NCI-H1436 treated with DMSO at 0.1 percent for 48 hours (cell line): Measurements from ENCODE around the gene CETN3.
"Not testable (repeated sequence)": the region's sequence is repeated elsewhere in the genome, so short reads cannot be mapped to it uniquely, and the experiment has no call there.

Source experiments
- DNase-seq: peaks from one replicate; lab custom pipeline; 2025; lab: John Stamatoyannopoulos, UW

The CETN3 gene

GRCh38 chr5:90381213-90381929 is 28.2 kb downstream of the CETN3 start:
- DNase-seq, result no peak

GRCh38 chr5:90379652-90380051 is 29.9 kb downstream of the CETN3 start:
- DNase-seq, result no peak

- no peak for DNase-seq
These were observed 30.8 kb downstream of the CETN3 start for GRCh38 chr5:90378752-90379151.

GRCh38 chr5:90371269-90371668 is 38.3 kb downstream of the CETN3 start:
- DNase-seq, result not testable (repeated sequence)

- DNase-seq, result no peak
These were observed 40.9 kb downstream of the CETN3 start for GRCh38 chr5:90368454-90369246.

GRCh38 chr5:90367879-90368278 is 41.7 kb downstream of the CETN3 start:
- no peak for DNase-seq

GRCh38 chr5:90366948-90367347 is 42.6 kb downstream of the CETN3 start:
- no peak for DNase-seq

GRCh38 chr5:90365328-90365727 is 44.2 kb downstream of the CETN3 start:
- no peak for DNase-seq

GRCh38 chr5:90359073-90359920 is 50.3 kb downstream of the CETN3 start:
- no peak for DNase-seq

GRCh38 chr5:90356622-90357021 is 52.9 kb downstream of the CETN3 start:
- peak; percentile 8 for DNase-seq

GRCh38 chr5:90356176-90356575 is 53.4 kb downstream of the CETN3 start:
- DNase-seq, result no peak

- no peak for DNase-seq
These were observed 53.9 kb downstream of the CETN3 start for GRCh38 chr5:90355635-90356034.

GRCh38 chr5:90353254-90353653 is 56.3 kb downstream of the CETN3 start:
- no peak for DNase-seq

- no peak for DNase-seq
These were observed 58.5 kb downstream of the CETN3 start for GRCh38 chr5:90351101-90351500.

GRCh38 chr5:90347462-90347861 is 62.1 kb downstream of the CETN3 start:
- no peak for DNase-seq

GRCh38 chr5:90345684-90346083 is 63.9 kb downstream of the CETN3 start:
- DNase-seq, result no peak

- no peak for DNase-seq
These were observed 64.9 kb downstream of the CETN3 start for GRCh38 chr5:90344689-90345088.

- DNase-seq, result not testable (repeated sequence)
These were observed 65.8 kb downstream of the CETN3 start for GRCh38 chr5:90343731-90344130.

GRCh38 chr5:90342576-90342975 is 67.0 kb downstream of the CETN3 start:
- DNase-seq, result no peak
